Lung (tissue), 12 donors: Measurements from ENCODE around the gene IFT81. TPM values are rescaled to one million over a fixed set of nuclear protein-coding genes. Genes with fewer than 3 reads are reported as not detected.

Source experiments
- ATAC-seq: fragments of 200-7000 bp; cut with Tn5 transposase; one replicate; pipeline ENCODE4 v1.9.1; 2020; ENCODE audit warnings: moderate number of reproducible peaks; ENCODE audit not compliant: insufficient read depth, low FRiP score
- DNase-seq, 3 donors: peaks; one replicate each; pipeline ENCODE4 v3.0.0-alpha.2; 2013 to 2017
- H3K27ac ChIP-seq, 2 donors: one replicate each; pipeline ENCODE4 v1.5.1; 2013; ENCODE audit warnings: mild to moderate bottlenecking in 2 of 2, moderate library complexity in 2 of 2, control low read depth in 1 of 2, inconsistent platforms in 1 of 2, low read depth in 1 of 2, low read length in 1 of 2
- H3K27me3 ChIP-seq, 3 donors: one replicate each; pipeline ENCODE4 v1.5.1; 2013; ENCODE audit warnings: low read length in 2 of 3; ENCODE audit not compliant: control insufficient read depth in 3 of 3, insufficient read depth in 3 of 3
- H3K36me3 ChIP-seq, 4 donors: one replicate each; pipeline ENCODE4 v1.5.1; 2013; ENCODE audit warnings: low read length in 4 of 4, mild to moderate bottlenecking in 1 of 4, moderate library complexity in 1 of 4; ENCODE audit not compliant: control insufficient read depth in 4 of 4, insufficient read depth in 4 of 4
- H3K4me1 ChIP-seq, 5 donors: one replicate each; pipeline ENCODE4 v1.5.1; 2013; ENCODE audit warnings: low read length in 5 of 5, mild to moderate bottlenecking in 2 of 5, moderate library complexity in 1 of 5; ENCODE audit not compliant: control insufficient read depth in 5 of 5, insufficient read depth in 5 of 5
- H3K4me3 ChIP-seq: one replicate; pipeline ENCODE4 v1.5.1; 2013; ENCODE audit warnings: mild to moderate bottlenecking, control low read depth, moderate library complexity
- H3K9ac ChIP-seq, 2 donors: one replicate each; pipeline ENCODE4 v1.5.1; 2013; ENCODE audit warnings: low read length in 2 of 2, control low read depth in 1 of 2; ENCODE audit not compliant: insufficient read depth in 1 of 2
- H3K9me3 ChIP-seq, 4 donors: one replicate each; pipeline ENCODE4 v1.5.1; 2013; ENCODE audit warnings: low read length in 3 of 4, mild to moderate bottlenecking in 1 of 4, moderate library complexity in 1 of 4; ENCODE audit not compliant: control insufficient read depth in 4 of 4, insufficient read depth in 3 of 4
- CTCF ChIP-seq: IDR thresholded peaks from 2 replicates; pipeline ENCODE4 v1.5.1; 2012; ENCODE audit warnings: mild to moderate bottlenecking; ENCODE audit errors: control extremely low read depth, extremely low read depth
- WGBS, 2 donors: extraction: QIAGEN DNeasy Blood & Tissue Kit; methylation state at CpG; one replicate each; pipeline ENCODE4 v1.1.7; 2013; 5-methylcytosine and 5-hydroxymethylcytosine counted together
- polyA plus RNA-seq, 2 donors: library from polyadenylated mRNA; stranded (reverse); fragments of 200-250 nt; gene quantifications; one replicate each; pipeline ENCODE4 v1.2.1, GENCODE V29; 2013
- total RNA-seq, 2 donors: library from RNA; depleted of rRNA in 1 of 2; stranded (reverse); fragments of >200 nt in 1 of 2; gene quantifications; one replicate each; pipeline ENCODE4 v1.2.1, GENCODE V29; 2014 to 2021
- donor health status: control.
- donor health status: control.
- donor health status: Bipolar disorder and iron deficiency.
- donor health status: healthy.
- donor health status: DM: yes; HTN: yes; CAD: no.

The IFT81 gene
- total and polyA plus RNA-seq, 4 donors: 5.4 to 43.1 (median 10.8) TPM

DNA sequence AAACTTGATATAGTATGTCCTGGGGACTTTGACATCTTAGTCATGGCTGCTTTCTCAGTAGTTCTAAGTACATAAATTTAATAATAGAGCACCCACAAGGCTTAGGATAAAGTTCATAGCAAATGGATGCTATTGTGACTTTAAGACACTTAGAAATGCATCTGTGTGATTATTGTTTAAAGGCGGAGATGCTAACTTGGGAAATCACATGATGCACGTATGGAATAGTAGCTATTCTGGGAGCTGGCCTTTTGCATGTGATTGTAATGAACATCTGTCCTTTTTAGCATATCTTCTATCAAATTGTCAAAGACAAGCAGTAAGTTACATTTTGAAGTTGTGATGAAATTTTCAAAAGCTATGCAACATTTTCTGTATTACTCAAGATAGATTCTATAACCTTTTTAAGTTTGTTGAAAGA is 110.2 kb downstream of the IFT81 start:
- 12 to 30% methylated on average over 2 of the region's 2 CpGs for WGBS, 2 donors
- Histone ChIP-seq H3K27me3 (no peaks in the 10 kb centered on the region), H3K9me3 (no peaks in the 10 kb centered on the region), H3K27ac (peak overlapping the region in 1 of 2 donors; percentile 53), H3K4me3 (no peak overlapping the region), H3K4me1 (peaks cover 0 to 13% (median 0%) of the 10 kb centered on the region in 5 donors), H3K36me3 (peaks cover 0 to 1% (median 0%) of the 10 kb centered on the region in 4 donors), H3K9ac (peak overlapping the region in 1 of 2 donors; percentile 53)
- ATAC-seq: no peak
- DNase-seq: peak in 1 of 3 donors; percentile 33
- TF ChIP-seq CTCF: no peak

DNA sequence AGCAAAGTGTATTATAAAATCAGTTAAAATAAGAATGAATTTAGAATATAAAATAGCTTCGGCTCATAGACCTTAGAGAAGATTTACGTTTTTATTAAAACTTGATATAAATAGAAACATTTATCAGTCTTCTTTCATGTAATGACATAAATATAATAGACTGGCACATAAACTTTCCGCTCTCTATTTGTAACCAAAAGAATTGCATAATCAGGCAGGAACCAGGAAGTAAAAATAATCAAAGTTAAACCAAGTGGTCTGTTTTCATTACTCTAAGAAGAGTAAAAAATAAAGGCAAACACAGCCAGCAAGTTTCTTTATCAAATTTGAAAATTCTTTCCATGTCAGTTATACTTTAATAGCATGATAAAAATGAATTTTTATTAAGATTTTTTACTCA is 110.6 kb downstream of the IFT81 start:
- Histone ChIP-seq H3K9ac (peak overlapping the region in 1 of 2 donors; percentile 5), H3K27me3 (no peaks in the 10 kb centered on the region), H3K27ac (no peak overlapping the region), H3K9me3 (no peaks in the 10 kb centered on the region), H3K4me3 (no peak overlapping the region), H3K4me1 (peaks cover 0 to 13% (median 0%) of the 10 kb centered on the region in 5 donors), H3K36me3 (peaks cover 0 to 1% (median 0%) of the 10 kb centered on the region in 4 donors)
- TF ChIP-seq CTCF: no peak
- 3 to 6% methylated on average over 3 of the region's 3 CpGs for WGBS, 2 donors
- DNase-seq: peak in 2 of 3 donors; percentile 39 to 52
- no peak for ATAC-seq

- ATAC-seq: no peak
- H3K9me3 ChIP-seq: no peaks in the 10 kb centered on the region
- no peak overlapping the region for H3K4me3 ChIP-seq
- 32 to 54% methylated on average over 1 of the region's 1 CpG for WGBS, 2 donors
- no peak overlapping the region for H3K27ac ChIP-seq
- peaks cover 0 to 13% (median 0%) of the 10 kb centered on the region in 5 donors for H3K4me1 ChIP-seq
- no peak overlapping the region for H3K9ac ChIP-seq
- DNase-seq: no peak
- TF ChIP-seq CTCF: no peak
- no peaks in the 10 kb centered on the region for H3K36me3 ChIP-seq
- H3K27me3 ChIP-seq: no peaks in the 10 kb centered on the region
Measured at GRCh38 chr12:110235383-110235782, 111.2 kb downstream of the IFT81 start.

GRCh38 chr12:110243227-110243626 is 119.1 kb downstream of the IFT81 start:
- peaks cover 0 to 9% (median 2%) of the 10 kb centered on the region in 4 donors for H3K36me3 ChIP-seq
- no peaks in the 10 kb centered on the region for H3K27me3 ChIP-seq
- no peak for TF ChIP-seq CTCF
- H3K9ac ChIP-seq: no peak overlapping the region
- H3K9me3 ChIP-seq: no peaks in the 10 kb centered on the region
- peaks cover 0 to 12% (median 6%) of the 10 kb centered on the region in 5 donors for H3K4me1 ChIP-seq
- no peak for DNase-seq
- H3K4me3 ChIP-seq: no peak overlapping the region
- ATAC-seq: no peak
- no peak overlapping the region for H3K27ac ChIP-seq
- 72 to 91% methylated on average over 5 of the region's 5 CpGs for WGBS, 2 donors
